B cell (primary cell): ENCODE results near the gene ZNF302. TPM values are rescaled to one million over a fixed set of nuclear protein-coding genes. Genes with fewer than 3 reads are reported as not detected.

Source experiments
- ATAC-seq: fragments of 200-7000 bp; cut with Tn5 transposase; one replicate; pipeline ENCODE4 v1.10.0; 2021; ENCODE audit warnings: low read depth, mild to moderate bottlenecking, moderate number of reproducible peaks, moderate library complexity
- CTCF ChIA-PET: fragments of 350-600 bp; sonication (Branson Sonifier 250); formaldehyde crosslinking; loops from one replicate; lab custom pipeline; 2021; ENCODE audit warnings: antibody characterized with exemption, inconsistent platforms; lab: Charles Lee
- POLR2A ChIA-PET: fragments of 350-600 bp; sonication (Branson Sonifier 250); formaldehyde crosslinking; loops from one replicate; lab custom pipeline; 2021; ENCODE audit warnings: antibody characterized with exemption; lab: Charles Lee
- DNase-seq: peaks from one replicate; pipeline ENCODE4 v3.0.0; 2013
- H2AFZ ChIP-seq: 2 replicates; pipeline ENCODE4 v1.6.1; 2012; ENCODE audit warnings: mild to moderate bottlenecking, low read depth, low read length; ENCODE audit not compliant: insufficient read depth, poor library complexity, severe bottlenecking
- H3K27ac ChIP-seq, 2 donors: 1 replicate in 1 of 2; 2 replicates in 1 of 2; pipeline ENCODE4 v1.5.1; 2012 to 2013; ENCODE audit warnings: low read length in 2 of 2, mild to moderate bottlenecking in 2 of 2, moderate library complexity in 1 of 2
- H3K27me3 ChIP-seq, 4 experiments: fragments of 200-600 bp in 1 of 4; sonication (generic) in 1 of 4; replicated peaks in 1 of 4; 1 replicate in 2 of 4; 2 replicates in 2 of 4; pipeline versions ENCODE4 v1.6.1 to v1.7.0; 2013 to 2016; ENCODE audit warnings: low read length in 3 of 4, mild to moderate bottlenecking in 2 of 4, mixed read lengths in 1 of 4, moderate library complexity in 1 of 4; ENCODE audit not compliant: insufficient read depth in 4 of 4, control insufficient read depth in 3 of 4; ENCODE audit errors: control extremely low read depth in 1 of 4
- H3K36me3 ChIP-seq, 2 experiments: replicated peaks in 1 of 2; 1 replicate in 1 of 2; 2 replicates in 1 of 2; pipeline versions ENCODE4 v1.6.1 to v1.7.1; 2013; ENCODE audit warnings: low read length in 1 of 2; ENCODE audit not compliant: insufficient read depth in 2 of 2, control insufficient read depth in 1 of 2; ENCODE audit errors: control extremely low read depth in 1 of 2, extremely low read depth in 1 of 2
- H3K4me1 ChIP-seq, 2 donors: fragments of 200-600 bp in 1 of 2; sonication (generic) in 1 of 2; 1 replicate in 1 of 2; 2 replicates in 1 of 2; pipeline versions ENCODE4 v1.5.1 to v1.6.1; 2013 to 2017; ENCODE audit warnings: low read length in 2 of 2; ENCODE audit not compliant: control insufficient read depth in 2 of 2, insufficient read depth in 2 of 2
- H3K4me2 ChIP-seq: replicated peaks from 2 replicates; pipeline ENCODE3; 2012; ENCODE audit warnings: mild to moderate bottlenecking, low read depth, low read length; ENCODE audit not compliant: poor library complexity, severe bottlenecking
- H3K4me3 ChIP-seq, 5 experiments: fragments of 200-600 bp in 1 of 5; sonication (generic) in 1 of 5; 1 replicate in 3 of 5; 2 replicates in 2 of 5; pipeline versions ENCODE4 v1.5.1 to v1.7.0; 2011 to 2016; ENCODE audit warnings: low read length in 4 of 5, mild to moderate bottlenecking in 4 of 5, low read depth in 2 of 5, control low read depth in 1 of 5, moderate library complexity in 1 of 5; ENCODE audit not compliant: insufficient read depth in 1 of 5; ENCODE audit errors: control extremely low read depth in 1 of 5, extremely low read depth in 1 of 5
- H3K79me2 ChIP-seq: fragments of 200-600 bp; sonication (generic); one replicate; pipeline ENCODE4 v1.6.0; 2016; ENCODE audit warnings: low read length; ENCODE audit not compliant: control insufficient read depth, insufficient read depth
- H3K9ac ChIP-seq: fragments of 200-600 bp; sonication (generic); 2 replicates; pipeline ENCODE4 v1.6.1; 2017; ENCODE audit warnings: mild to moderate bottlenecking, low read length, moderate library complexity
- H3K9me3 ChIP-seq, 3 donors: one replicate each; pipeline versions ENCODE4 v1.6.1 to v1.7.1; 2013; ENCODE audit warnings: low read length in 2 of 3; ENCODE audit not compliant: control insufficient read depth in 2 of 3, insufficient read depth in 1 of 3; ENCODE audit errors: control extremely low read depth in 1 of 3
- H4K20me1 ChIP-seq: 2 replicates; pipeline ENCODE4 v1.6.0; 2012; ENCODE audit warnings: mild to moderate bottlenecking, low read length; ENCODE audit not compliant: insufficient read depth, control insufficient read depth, poor library complexity, severe bottlenecking
- H3K27ac Mint-ChIP-seq: one replicate; pipeline ENCODE4 v1.8.0; 2021; ENCODE audit warnings: mixed read lengths
- H3K27me3 Mint-ChIP-seq: one replicate; pipeline ENCODE4 v1.8.0; 2021; ENCODE audit warnings: mixed read lengths
- H3K4me1 Mint-ChIP-seq: one replicate; pipeline ENCODE4 v1.8.0; 2021; ENCODE audit warnings: mixed read lengths
- H3K4me3 Mint-ChIP-seq: one replicate; pipeline ENCODE4 v1.8.0; 2021; ENCODE audit warnings: mixed read lengths
- H3K9me3 Mint-ChIP-seq: one replicate; pipeline ENCODE4 v1.8.0; 2022; ENCODE audit warnings: mixed read lengths; ENCODE audit not compliant: insufficient read depth
- EZH2 ChIP-seq: IDR thresholded peaks from 2 replicates; pipeline ENCODE4 v1.6.1; 2012; ENCODE audit warnings: borderline replicate concordance, low read depth, mild to moderate bottlenecking, moderate library complexity, low read length; ENCODE audit not compliant: insufficient read depth, poor library complexity, severe bottlenecking
- WGBS: methylation state at CpG from one replicate; pipeline ENCODE4 v1.1.5; 2013; ENCODE audit warnings: missing lambda C conversion rate; ENCODE audit not compliant: insufficient coverage; 5-methylcytosine and 5-hydroxymethylcytosine counted together
- intact Hi-C: fragments of 100-400 bp; cut with micrococcal nuclease; formaldehyde crosslinking; loops from one replicate; pipeline ENCODE4 v1.10.0; 2022
- polyA plus RNA-seq: library from polyadenylated mRNA; depleted of rRNA; stranded (reverse); fragments of >200 nt; gene quantifications from 2 replicates; pipeline ENCODE4 v1.2.3, GENCODE V29; 2012
- total RNA-seq, 2 donors: library from RNA; stranded (reverse); fragments of 120-200 nt in 1 of 2; gene quantifications; 1 replicate in 1 of 2; 2 replicates in 1 of 2; pipeline versions ENCODE4 v1.2.3 to v1.2.4, GENCODE V29; 2013 to 2022
- TF ChIP-seq, protein P1 (sequence below): fragments of 200-600 bp; IDR thresholded peaks from one replicate; pipeline ENCODE4 v1.8.0; 2022; ENCODE audit warnings: antibody characterized with exemption, mild to moderate bottlenecking

Gene ZNF302
- total and polyA plus RNA-seq, 2 donors (not counting 1 experiment from before 2014, with no cell fraction given), result 20.4 to 48.4 TPM

DNA sequence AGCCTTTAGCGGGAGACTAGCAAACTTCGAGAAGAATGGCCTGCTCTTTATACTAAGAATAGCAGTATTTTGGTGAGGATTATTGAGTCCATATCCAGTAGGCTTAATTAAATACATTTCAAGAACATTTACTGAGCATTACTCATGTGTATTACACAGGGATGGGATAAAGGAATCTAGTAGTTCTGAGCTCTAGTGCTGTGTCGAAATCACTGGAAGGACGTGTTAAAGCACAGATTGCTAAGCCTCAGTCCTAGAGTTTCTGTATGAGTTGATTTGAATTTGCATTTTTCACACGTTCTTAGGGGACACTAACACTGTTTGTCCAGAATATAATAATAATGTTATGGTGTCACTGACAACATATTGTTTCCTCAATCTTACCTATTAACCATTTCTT is 9.0 kb downstream of the ZNF302 start:
- Histone ChIP-seq H3K27ac (no peak overlapping the region), H4K20me1 (no peaks in the 10 kb centered on the region), H3K4me3 (no peak overlapping the region), H3K9me3 (peaks cover 12 to 40% (median 13%) of the 10 kb centered on the region in 3 donors), H2AFZ (no peak overlapping the region), H3K9ac (no peak overlapping the region), H3K27me3 (no peaks in the 10 kb centered on the region), H3K4me1 (no peaks in the 10 kb centered on the region), H3K36me3 (peaks cover 4 to 28% of the 10 kb centered on the region in 2 experiments), H3K4me2 (no peak overlapping the region), H3K79me2 (no peaks in the 10 kb centered on the region)
- ChIA-PET POLR2A (no interaction called here), CTCF (no interaction called here)
- DNase-seq, result no peak
- no CpG with 5 or more reads among the region's 5 CpGs for WGBS
- Mint-ChIP-seq H3K4me1 (no peaks in the 10 kb centered on the region), H3K4me3 (no peak overlapping the region), H3K27me3 (peaks cover 4% of the 10 kb centered on the region), H3K9me3 (peaks cover 21% of the 10 kb centered on the region), H3K27ac (no peak overlapping the region)
- intact Hi-C loops, result no loop called here
- no peak for ATAC-seq
- TF ChIP-seq EZH2, result no peak
- TF ChIP-seq, protein P1, sequence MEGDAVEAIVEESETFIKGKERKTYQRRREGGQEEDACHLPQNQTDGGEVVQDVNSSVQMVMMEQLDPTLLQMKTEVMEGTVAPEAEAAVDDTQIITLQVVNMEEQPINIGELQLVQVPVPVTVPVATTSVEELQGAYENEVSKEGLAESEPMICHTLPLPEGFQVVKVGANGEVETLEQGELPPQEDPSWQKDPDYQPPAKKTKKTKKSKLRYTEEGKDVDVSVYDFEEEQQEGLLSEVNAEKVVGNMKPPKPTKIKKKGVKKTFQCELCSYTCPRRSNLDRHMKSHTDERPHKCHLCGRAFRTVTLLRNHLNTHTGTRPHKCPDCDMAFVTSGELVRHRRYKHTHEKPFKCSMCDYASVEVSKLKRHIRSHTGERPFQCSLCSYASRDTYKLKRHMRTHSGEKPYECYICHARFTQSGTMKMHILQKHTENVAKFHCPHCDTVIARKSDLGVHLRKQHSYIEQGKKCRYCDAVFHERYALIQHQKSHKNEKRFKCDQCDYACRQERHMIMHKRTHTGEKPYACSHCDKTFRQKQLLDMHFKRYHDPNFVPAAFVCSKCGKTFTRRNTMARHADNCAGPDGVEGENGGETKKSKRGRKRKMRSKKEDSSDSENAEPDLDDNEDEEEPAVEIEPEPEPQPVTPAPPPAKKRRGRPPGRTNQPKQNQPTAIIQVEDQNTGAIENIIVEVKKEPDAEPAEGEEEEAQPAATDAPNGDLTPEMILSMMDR, result no peak

DNA sequence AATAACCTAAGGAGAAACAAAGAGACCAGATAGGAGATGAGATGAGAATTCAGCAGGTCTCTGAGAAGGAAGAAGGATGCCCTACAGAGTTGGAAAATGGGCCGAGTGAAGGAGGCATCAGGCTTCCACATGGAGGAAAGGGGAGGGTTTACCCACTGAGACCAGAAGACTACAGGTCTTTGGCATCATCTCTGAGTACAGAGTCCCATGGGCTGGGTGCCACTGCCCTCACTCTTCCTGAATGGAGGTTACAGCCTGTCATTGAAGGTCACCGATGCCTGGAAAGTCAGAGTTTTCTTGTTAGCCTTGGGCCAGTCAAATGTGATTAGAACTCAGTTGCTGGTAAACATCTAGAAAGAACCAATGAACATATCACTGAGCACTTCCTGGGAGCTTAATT is 9.9 kb downstream of the ZNF302 start:
- Histone ChIP-seq H3K4me1 (no peaks in the 10 kb centered on the region), H3K79me2 (no peaks in the 10 kb centered on the region), H2AFZ (no peak overlapping the region), H3K4me2 (no peak overlapping the region), H3K27me3 (peaks cover 0 to 2% (median 0%) of the 10 kb centered on the region in 4 experiments), H3K4me3 (no peak overlapping the region), H3K9me3 (peaks cover 9 to 35% (median 10%) of the 10 kb centered on the region in 3 donors), H3K9ac (no peak overlapping the region), H3K36me3 (peaks cover 4 to 21% of the 10 kb centered on the region in 2 experiments), H3K27ac (no peak overlapping the region), H4K20me1 (no peaks in the 10 kb centered on the region)
- Mint-ChIP-seq H3K27ac (no peak overlapping the region), H3K9me3 (peaks cover 21% of the 10 kb centered on the region), H3K4me3 (no peak overlapping the region), H3K4me1 (no peaks in the 10 kb centered on the region), H3K27me3 (peaks cover 7% of the 10 kb centered on the region)
- ChIA-PET POLR2A (no interaction called here), CTCF (no interaction called here)
- TF ChIP-seq, protein P1, result no peak
- TF ChIP-seq EZH2, result no peak
- ATAC-seq (no peak), DNase-seq (no peak)
- intact Hi-C loops, result no loop called here
- 92% methylated on average over 1 of the region's 2 CpGs for WGBS
